Measurements from ENCODE around the gene ZNF70. TPM values are rescaled to one million over a fixed set of nuclear protein-coding genes. Genes with fewer than 3 reads are reported as not detected.

ZNF70 gene
- total and polyA plus RNA-seq, 2 of the 4 experiments (the other 2 are of a cell fraction) = 2.3 to 4.3 TPM

DNA sequence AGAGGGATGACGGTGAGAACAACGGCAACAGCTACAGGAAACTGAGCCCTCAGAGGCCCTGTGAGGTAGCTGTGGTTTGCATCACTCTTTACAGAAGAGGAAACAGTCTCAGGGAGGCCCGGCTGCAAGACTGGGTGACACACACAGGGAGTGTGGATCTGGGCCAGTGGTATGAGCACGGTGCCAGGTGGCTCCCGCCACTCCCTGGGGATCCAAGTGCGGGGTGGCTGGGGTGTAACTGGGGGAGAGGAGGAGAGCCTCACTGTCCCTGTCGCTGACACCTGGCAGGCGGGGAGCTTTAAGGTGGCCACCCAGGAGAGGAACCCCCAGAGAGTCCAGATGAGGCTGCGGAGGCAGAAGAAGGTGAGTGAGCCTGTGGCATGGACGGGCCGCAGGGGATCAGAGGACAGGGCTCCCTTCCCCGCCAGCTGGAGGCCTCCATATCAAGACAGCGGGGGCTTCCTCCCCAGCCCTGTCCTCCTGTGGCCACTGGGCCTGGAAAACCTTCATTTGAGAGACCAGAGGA, 54.5 kb downstream of the ZNF70 start:
- intact Hi-C loops (cut with micrococcal nuclease) (no loop called here), in situ Hi-C loops (cut with MboI; ENCODE audit: low sequenced_read_pairs) (no loop called here)

More for the DNA sequence above, 54.5 kb downstream of the ZNF70 start:
- no peak overlapping the region for H2BK5ac ChIP-seq (ENCODE audit: low read depth, low read length, poor library complexity, severe bottlenecking)
- no peak overlapping the region for H2AFZ ChIP-seq (replicated peaks; ENCODE audit: low read length, poor library complexity)
- H3K4ac ChIP-seq (ENCODE audit: low read depth, low read length) = no peak overlapping the region
- H2BK20ac ChIP-seq (ENCODE audit: low read depth, low read length) = no peak overlapping the region
- no peak overlapping the region for H3K14ac ChIP-seq (replicated peaks; ENCODE audit: low read depth, low read length)
- no peak overlapping the region for H3K4me2 ChIP-seq (ENCODE audit: low read depth, low read length)
- ChIA-PET POLR2A (ENCODE audit: unreplicated experiment) (no interaction called here), CTCF (interaction anchor here (0.5 kb wide), 1 partner anchor 22 kb away, joined by 3 read pairs; no protein-coding TSS in a partner anchor)
- H3K27me3 ChIP-seq (ENCODE audit: control insufficient read depth, insufficient read depth, low read length) = no peaks in the 10 kb centered on the region
- no peak overlapping the region for H3K18ac ChIP-seq (ENCODE audit: low read depth, low read length)
- H4K20me1 ChIP-seq (ENCODE audit: insufficient read depth, low read length) = peaks cover 8% of the 10 kb centered on the region; the same call in 1 of the 2 replicates
- no peak overlapping the region for H4K8ac ChIP-seq (ENCODE audit: low read depth in 2 of 2, low read length in 2 of 2)
- H2AK9ac ChIP-seq (replicated peaks; ENCODE audit: low read depth, low read length, poor library complexity) = no peak overlapping the region
- H2AK5ac ChIP-seq (ENCODE audit: low read depth, low read length) = no peak overlapping the region
- no peak overlapping the region for H3K23ac ChIP-seq (ENCODE audit: low read depth, low read length)
- DNase-seq = peak; percentile 56
- dilution Hi-C loops (cut with HindIII; ENCODE audit: low sequenced_read_pairs, unreplicated experiment) = no loop called here
- WGBS, 2 experiments (ENCODE audit: extremely low coverage in 2 of 2, insufficient read length in 1 of 2) = 83% methylated on average over 3 of the region's 13 CpGs; no CpG with 5 or more reads in 1 of the 2 experiments
- H3K4me3 ChIP-seq (ENCODE audit: insufficient read depth, low read depth, low read length) = no peak overlapping the region
- no peak overlapping the region for H3K9ac ChIP-seq (ENCODE audit: low read depth, low read length)
- H3K56ac ChIP-seq (ENCODE audit: extremely low read depth, insufficient read depth, low read length) = no peak overlapping the region
- H3K27ac ChIP-seq (ENCODE audit: insufficient read depth, low read length) = no peak overlapping the region
- peaks cover 23% of the 10 kb centered on the region for H3K9me1 ChIP-seq (ENCODE audit: insufficient read depth, low read length)
- H3K4me1 ChIP-seq (ENCODE audit: control insufficient read depth, insufficient read depth, low read length) = peaks cover 14% of the 10 kb centered on the region
- no peak for TF ChIP-seq RFX5 (IDR thresholded peaks at IDR 0.05; ENCODE audit: low read depth, low read length)
- TF ChIP-seq BHLHE40 (IDR thresholded peaks at IDR 0.05; ENCODE audit: low read depth, low read length) = no peak
- TF ChIP-seq, protein P1, sequence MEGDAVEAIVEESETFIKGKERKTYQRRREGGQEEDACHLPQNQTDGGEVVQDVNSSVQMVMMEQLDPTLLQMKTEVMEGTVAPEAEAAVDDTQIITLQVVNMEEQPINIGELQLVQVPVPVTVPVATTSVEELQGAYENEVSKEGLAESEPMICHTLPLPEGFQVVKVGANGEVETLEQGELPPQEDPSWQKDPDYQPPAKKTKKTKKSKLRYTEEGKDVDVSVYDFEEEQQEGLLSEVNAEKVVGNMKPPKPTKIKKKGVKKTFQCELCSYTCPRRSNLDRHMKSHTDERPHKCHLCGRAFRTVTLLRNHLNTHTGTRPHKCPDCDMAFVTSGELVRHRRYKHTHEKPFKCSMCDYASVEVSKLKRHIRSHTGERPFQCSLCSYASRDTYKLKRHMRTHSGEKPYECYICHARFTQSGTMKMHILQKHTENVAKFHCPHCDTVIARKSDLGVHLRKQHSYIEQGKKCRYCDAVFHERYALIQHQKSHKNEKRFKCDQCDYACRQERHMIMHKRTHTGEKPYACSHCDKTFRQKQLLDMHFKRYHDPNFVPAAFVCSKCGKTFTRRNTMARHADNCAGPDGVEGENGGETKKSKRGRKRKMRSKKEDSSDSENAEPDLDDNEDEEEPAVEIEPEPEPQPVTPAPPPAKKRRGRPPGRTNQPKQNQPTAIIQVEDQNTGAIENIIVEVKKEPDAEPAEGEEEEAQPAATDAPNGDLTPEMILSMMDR (conservative IDR thresholded peaks at IDR 0.05; ENCODE audit: low read depth, low read length) = no peak
- no peak for TF ChIP-seq CHD1 (IDR thresholded peaks at IDR 0.05; ENCODE audit: low read depth, low read length)
- TF ChIP-seq, protein P2, sequence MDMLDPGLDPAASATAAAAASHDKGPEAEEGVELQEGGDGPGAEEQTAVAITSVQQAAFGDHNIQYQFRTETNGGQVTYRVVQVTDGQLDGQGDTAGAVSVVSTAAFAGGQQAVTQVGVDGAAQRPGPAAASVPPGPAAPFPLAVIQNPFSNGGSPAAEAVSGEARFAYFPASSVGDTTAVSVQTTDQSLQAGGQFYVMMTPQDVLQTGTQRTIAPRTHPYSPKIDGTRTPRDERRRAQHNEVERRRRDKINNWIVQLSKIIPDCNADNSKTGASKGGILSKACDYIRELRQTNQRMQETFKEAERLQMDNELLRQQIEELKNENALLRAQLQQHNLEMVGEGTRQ (IDR thresholded peaks at IDR 0.05; ENCODE audit: low read depth, low read length) = no peak
- no peak for TF ChIP-seq POLR2A (IDR thresholded peaks at IDR 0.05; ENCODE audit: low read depth, low read length)
- TF ChIP-seq SMC3 (IDR thresholded peaks at IDR 0.05; ENCODE audit: low read depth, low read length) = no peak
- TF ChIP-seq MXI1 (IDR thresholded peaks at IDR 0.05; ENCODE audit: borderline replicate concordance, low read depth, low read length) = no peak
- TF ChIP-seq FOS (IDR thresholded peaks at IDR 0.05; ENCODE audit: low read depth, low read length) = no peak
- no peak for TF ChIP-seq RCOR1 (IDR thresholded peaks at IDR 0.05; ENCODE audit: insufficient replicate concordance, low read length)
- TF ChIP-seq, protein P3, sequence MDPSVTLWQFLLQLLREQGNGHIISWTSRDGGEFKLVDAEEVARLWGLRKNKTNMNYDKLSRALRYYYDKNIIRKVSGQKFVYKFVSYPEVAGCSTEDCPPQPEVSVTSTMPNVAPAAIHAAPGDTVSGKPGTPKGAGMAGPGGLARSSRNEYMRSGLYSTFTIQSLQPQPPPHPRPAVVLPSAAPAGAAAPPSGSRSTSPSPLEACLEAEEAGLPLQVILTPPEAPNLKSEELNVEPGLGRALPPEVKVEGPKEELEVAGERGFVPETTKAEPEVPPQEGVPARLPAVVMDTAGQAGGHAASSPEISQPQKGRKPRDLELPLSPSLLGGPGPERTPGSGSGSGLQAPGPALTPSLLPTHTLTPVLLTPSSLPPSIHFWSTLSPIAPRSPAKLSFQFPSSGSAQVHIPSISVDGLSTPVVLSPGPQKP (IDR thresholded peaks at IDR 0.05; ENCODE audit: borderline replicate concordance, low read depth, low read length) = no peak
- no peak for TF ChIP-seq MAFK (IDR thresholded peaks at IDR 0.05; ENCODE audit: low read depth, low read length)
- TF ChIP-seq MAZ (IDR thresholded peaks at IDR 0.05; ENCODE audit: borderline replicate concordance, low read depth, low read length) = no peak
- no peak overlapping the region for H4K5ac ChIP-seq (ENCODE audit: low read depth, low read length)
- peaks cover 23% of the 10 kb centered on the region for H3K36me3 ChIP-seq (ENCODE audit: control insufficient read depth, insufficient read depth, low read length)
- H4K91ac ChIP-seq (ENCODE audit: insufficient read depth, low read depth, low read length) = no peak overlapping the region
- no peak overlapping the region for H2BK15ac ChIP-seq (ENCODE audit: low read depth, low read length)
- H3K79me1 ChIP-seq (ENCODE audit: low read depth in 1 of 2, low read length in 2 of 2) = peaks cover 13 to 23% of the 10 kb centered on the region in 2 experiments; a peak in 3 of 4 replicates
- no TSS peak for BruUV-seq (replicated peaks)
- H2BK120ac ChIP-seq (ENCODE audit: low read depth, low read length) = no peak overlapping the region
- H3K9me3 ChIP-seq (ENCODE audit: control insufficient read depth, insufficient read depth, low read length) = no peaks in the 10 kb centered on the region
- ATAC-seq (ENCODE audit: low read depth) = no peak

All from IMR-90 (cell line).